Skeletal muscle tissue (tissue), 4 donors: ENCODE results near the gene CTIF. TPM values are rescaled to one million over a fixed set of nuclear protein-coding genes. Genes with fewer than 3 reads are reported as not detected.

Experiments used
- H3K27ac ChIP-seq: one replicate; pipeline ENCODE4 v1.7.0; 2013; ENCODE audit warnings: mild to moderate bottlenecking, low read depth, low read length, inconsistent platforms
- H3K27me3 ChIP-seq, 3 donors: one replicate each; pipeline ENCODE4 v1.7.0; 2013; ENCODE audit warnings: low read length in 3 of 3; ENCODE audit not compliant: control insufficient read depth in 3 of 3, insufficient read depth in 3 of 3
- H3K36me3 ChIP-seq, 3 donors: one replicate each; pipeline ENCODE4 v1.7.0; 2013; ENCODE audit warnings: low read length in 3 of 3; ENCODE audit not compliant: control insufficient read depth in 3 of 3, insufficient read depth in 3 of 3
- H3K4me1 ChIP-seq, 3 donors: one replicate each; pipeline ENCODE4 v1.7.0; 2013; ENCODE audit warnings: low read length in 3 of 3, mild to moderate bottlenecking in 3 of 3; ENCODE audit not compliant: control insufficient read depth in 3 of 3, insufficient read depth in 3 of 3
- H3K4me3 ChIP-seq, 3 donors: one replicate each; pipeline ENCODE4 v1.7.0; 2013; ENCODE audit warnings: low read length in 3 of 3
- H3K9ac ChIP-seq, 3 donors: one replicate each; pipeline ENCODE4 v1.7.0; 2013; ENCODE audit warnings: low read length in 3 of 3, mild to moderate bottlenecking in 3 of 3, moderate library complexity in 2 of 3, low read depth in 1 of 3
- H3K9me3 ChIP-seq, 3 donors: one replicate each; pipeline ENCODE4 v1.7.0; 2013; ENCODE audit warnings: low read length in 3 of 3; ENCODE audit not compliant: control insufficient read depth in 3 of 3
- total RNA-seq: library from RNA; depleted of rRNA; stranded (reverse); fragments of >200 nt; gene quantifications from one replicate; pipeline ENCODE4 v1.2.3, GENCODE V29; 2014
- donor health status: Osteomylitis.

CTIF gene
- total RNA-seq, 1 donor from 2014 or later = 16.7 TPM

GRCh38 chr18:48560491-48560890 lies 21.7 kb downstream of the CTIF start:
- Histone ChIP-seq H3K4me1 (peaks cover 0 to 20% (median 10%) of the 10 kb centered on the region in 3 donors), H3K4me3 (no peak overlapping the region), H3K27ac (no peak overlapping the region), H3K36me3 (peaks cover 0 to 2% (median 0%) of the 10 kb centered on the region in 3 donors), H3K9me3 (peaks cover 0 to 3% (median 2%) of the 10 kb centered on the region in 3 donors), H3K9ac (no peak overlapping the region), H3K27me3 (no peaks in the 10 kb centered on the region)

GRCh38 chr18:48562075-48562474 lies 23.2 kb downstream of the CTIF start:
- H3K9ac ChIP-seq = no peak overlapping the region
- H3K4me1 ChIP-seq = peaks cover 0 to 26% (median 21%) of the 10 kb centered on the region in 3 donors
- no peak overlapping the region for H3K27ac ChIP-seq

GRCh38 chr18:48563027-48563426 lies 24.2 kb downstream of the CTIF start:
- no peak overlapping the region for H3K4me3 ChIP-seq
- H3K27ac ChIP-seq = no peak overlapping the region
- no peaks in the 10 kb centered on the region for H3K27me3 ChIP-seq
- no peaks in the 10 kb centered on the region for H3K36me3 ChIP-seq
- H3K4me1 ChIP-seq = peaks cover 0 to 26% (median 21%) of the 10 kb centered on the region in 3 donors
- H3K9ac ChIP-seq = no peak overlapping the region
- peaks cover 0 to 3% (median 2%) of the 10 kb centered on the region in 3 donors for H3K9me3 ChIP-seq

More at GRCh38 chr18:48562075-48562474, 23.2 kb downstream of the CTIF start:
- H3K9me3 ChIP-seq = peaks cover 0 to 3% (median 2%) of the 10 kb centered on the region in 3 donors
- H3K36me3 ChIP-seq = peaks cover 0 to 2% (median 0%) of the 10 kb centered on the region in 3 donors
- no peak overlapping the region for H3K4me3 ChIP-seq
- no peaks in the 10 kb centered on the region for H3K27me3 ChIP-seq

- Histone ChIP-seq H3K4me1 (peaks cover 0 to 26% (median 21%) of the 10 kb centered on the region in 3 donors), H3K9me3 (peaks cover 0 to 3% (median 2%) of the 10 kb centered on the region in 3 donors), H3K4me3 (no peak overlapping the region), H3K36me3 (no peaks in the 10 kb centered on the region), H3K27ac (no peak overlapping the region), H3K9ac (no peak overlapping the region), H3K27me3 (no peaks in the 10 kb centered on the region)
Observed at GRCh38 chr18:48564139-48564538, 25.3 kb downstream of the CTIF start.

GRCh38 chr18:48565105-48565504 lies 26.3 kb downstream of the CTIF start:
- no peaks in the 10 kb centered on the region for H3K36me3 ChIP-seq
- no peak overlapping the region for H3K9ac ChIP-seq
- no peak overlapping the region for H3K27ac ChIP-seq
- peaks cover 0 to 26% (median 21%) of the 10 kb centered on the region in 3 donors for H3K4me1 ChIP-seq
- H3K27me3 ChIP-seq = no peaks in the 10 kb centered on the region
- no peaks in the 10 kb centered on the region for H3K9me3 ChIP-seq
- no peak overlapping the region for H3K4me3 ChIP-seq

GRCh38 chr18:48566589-48566988 lies 27.8 kb downstream of the CTIF start:
- peaks cover 0 to 24% (median 21%) of the 10 kb centered on the region in 3 donors for H3K4me1 ChIP-seq
- H3K27ac ChIP-seq = no peak overlapping the region
- H3K9me3 ChIP-seq = no peaks in the 10 kb centered on the region
- H3K4me3 ChIP-seq = no peak overlapping the region
- H3K36me3 ChIP-seq = no peaks in the 10 kb centered on the region
- H3K9ac ChIP-seq = no peak overlapping the region
- H3K27me3 ChIP-seq = no peaks in the 10 kb centered on the region

- Histone ChIP-seq H3K27ac (no peak overlapping the region), H3K9me3 (no peaks in the 10 kb centered on the region), H3K4me1 (peaks cover 0 to 24% (median 21%) of the 10 kb centered on the region in 3 donors), H3K9ac (no peak overlapping the region), H3K27me3 (no peaks in the 10 kb centered on the region), H3K36me3 (no peaks in the 10 kb centered on the region), H3K4me3 (no peak overlapping the region)
Observed at GRCh38 chr18:48567388-48567787, 28.6 kb downstream of the CTIF start.

GRCh38 chr18:48569139-48569914 lies 30.5 kb downstream of the CTIF start:
- H3K27ac ChIP-seq = no peak overlapping the region
- H3K36me3 ChIP-seq = no peaks in the 10 kb centered on the region
- no peaks in the 10 kb centered on the region for H3K9me3 ChIP-seq
- H3K4me3 ChIP-seq = no peak overlapping the region
- H3K4me1 ChIP-seq = peaks cover 0 to 16% (median 13%) of the 10 kb centered on the region in 3 donors
- no peaks in the 10 kb centered on the region for H3K27me3 ChIP-seq
- H3K9ac ChIP-seq = no peak overlapping the region

GRCh38 chr18:48569915-48570264 lies 31.1 kb downstream of the CTIF start:
- Histone ChIP-seq H3K9me3 (no peaks in the 10 kb centered on the region), H3K9ac (no peak overlapping the region), H3K27me3 (no peaks in the 10 kb centered on the region), H3K27ac (no peak overlapping the region), H3K36me3 (no peaks in the 10 kb centered on the region), H3K4me3 (no peak overlapping the region), H3K4me1 (peaks cover 0 to 16% (median 12%) of the 10 kb centered on the region in 3 donors)

GRCh38 chr18:48570313-48570712 lies 31.5 kb downstream of the CTIF start:
- no peaks in the 10 kb centered on the region for H3K9me3 ChIP-seq

More at GRCh38 chr18:48570313-48570712, 31.5 kb downstream of the CTIF start:
- H3K4me1 ChIP-seq = peaks cover 0 to 13% (median 8%) of the 10 kb centered on the region in 3 donors
- H3K27ac ChIP-seq = no peak overlapping the region
- no peak overlapping the region for H3K9ac ChIP-seq
- no peak overlapping the region for H3K4me3 ChIP-seq
- no peaks in the 10 kb centered on the region for H3K27me3 ChIP-seq
- H3K36me3 ChIP-seq = no peaks in the 10 kb centered on the region
